ENCODE results near the gene SCAP. TPM values are rescaled to one million over a fixed set of nuclear protein-coding genes. Genes with fewer than 3 reads are reported as not detected.

SCAP gene
- polyA plus RNA-seq, 1 of the 3 experiments (the other 2 are of a cell fraction): 28.0 TPM

DNA sequence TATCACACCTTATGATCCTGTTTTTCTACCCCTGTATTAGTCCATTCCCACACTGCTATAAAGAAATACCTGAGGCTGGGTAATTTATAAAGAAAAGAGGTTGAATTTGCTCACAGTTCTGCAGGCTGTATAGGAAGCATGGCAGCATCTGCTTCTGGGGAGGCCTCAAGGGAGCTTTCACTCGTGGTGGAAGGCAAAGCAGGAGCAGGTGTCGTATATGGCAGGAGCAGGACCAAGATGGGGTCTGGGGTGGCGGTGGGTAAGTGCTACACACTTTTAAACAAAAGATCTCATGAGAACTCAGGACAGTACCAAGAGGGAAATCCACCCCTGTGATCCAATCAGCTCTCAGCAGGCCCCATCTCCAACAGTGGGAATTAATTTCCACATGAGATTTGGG, 15.4 kb upstream of the SCAP start:
- Histone ChIP-seq H3K4me2 (no peak overlapping the region), H4K20me1 (ENCODE audit: insufficient read depth) (no peaks in the 10 kb centered on the region), H3K79me2 (ENCODE audit: insufficient read depth) (no peaks in the 10 kb centered on the region), H3K9me2 (no peaks in the 10 kb centered on the region), H3K4me3 (ENCODE audit: low read depth in 2 of 2, low read length in 1 of 2) (no peak overlapping the region), H2AFZ (ENCODE audit: low read depth) (no peak overlapping the region), H3K27ac (ENCODE audit: low read depth in 2 of 2, low read length in 1 of 2) (no peak overlapping the region), H3F3A (replicated peaks; ENCODE audit: insufficient read depth) (peaks cover 4% of the 10 kb centered on the region), H3K36me3 (replicated peaks in 1 of 2; ENCODE audit: control insufficient read depth in 1 of 2, insufficient read depth in 2 of 2, low read length in 1 of 2) (peaks cover 3 to 11% of the 10 kb centered on the region in 2 experiments), H3K27me3 (ENCODE audit: insufficient read depth) (no peaks in the 10 kb centered on the region), H3K9me3 (no peaks in the 10 kb centered on the region), H3K4me1 (ENCODE audit: control insufficient read depth in 1 of 2, insufficient read depth in 2 of 2, low read depth in 1 of 2, low read length in 1 of 2) (no peaks in the 10 kb centered on the region), H3K9ac (no peak overlapping the region)
- DNase-seq: no peak
- 93% methylated on average over 3 of the region's 3 CpGs for WGBS (ENCODE audit: low lambda C conversion rate)
- TF ChIP-seq FOSL2 (IDR thresholded peaks at IDR 0.05; ENCODE audit: borderline replicate concordance, low read depth) (no peak), MAX (IDR thresholded peaks at IDR 0.05; ENCODE audit: low read depth) (no peak), ELF1 (IDR thresholded peaks at IDR 0.05) (no peak), RCOR1 (IDR thresholded peaks at IDR 0.05; ENCODE audit: low read length) (no peak), MXI1 (IDR thresholded peaks at IDR 0.05; ENCODE audit: low read depth, low read length) (no peak), EP300 (IDR thresholded peaks at IDR 0.05; ENCODE audit: borderline replicate concordance in 1 of 2, low read depth in 1 of 2, low read length in 1 of 2) (no peak), FOXM1 (IDR thresholded peaks at IDR 0.05; ENCODE audit: low read depth) (no peak), YY1 (IDR thresholded peaks at IDR 0.05; ENCODE audit: low read depth) (no peak), TAF1 (IDR thresholded peaks at IDR 0.05; ENCODE audit: borderline replicate concordance, low read depth, low read length) (no peak), SIN3A (IDR thresholded peaks at IDR 0.05; ENCODE audit: borderline replicate concordance, low read depth, low read length) (no peak), SMC3 (IDR thresholded peaks at IDR 0.05; ENCODE audit: low read depth, low read length) (no peak)
- TF ChIP-seq, protein P1, sequence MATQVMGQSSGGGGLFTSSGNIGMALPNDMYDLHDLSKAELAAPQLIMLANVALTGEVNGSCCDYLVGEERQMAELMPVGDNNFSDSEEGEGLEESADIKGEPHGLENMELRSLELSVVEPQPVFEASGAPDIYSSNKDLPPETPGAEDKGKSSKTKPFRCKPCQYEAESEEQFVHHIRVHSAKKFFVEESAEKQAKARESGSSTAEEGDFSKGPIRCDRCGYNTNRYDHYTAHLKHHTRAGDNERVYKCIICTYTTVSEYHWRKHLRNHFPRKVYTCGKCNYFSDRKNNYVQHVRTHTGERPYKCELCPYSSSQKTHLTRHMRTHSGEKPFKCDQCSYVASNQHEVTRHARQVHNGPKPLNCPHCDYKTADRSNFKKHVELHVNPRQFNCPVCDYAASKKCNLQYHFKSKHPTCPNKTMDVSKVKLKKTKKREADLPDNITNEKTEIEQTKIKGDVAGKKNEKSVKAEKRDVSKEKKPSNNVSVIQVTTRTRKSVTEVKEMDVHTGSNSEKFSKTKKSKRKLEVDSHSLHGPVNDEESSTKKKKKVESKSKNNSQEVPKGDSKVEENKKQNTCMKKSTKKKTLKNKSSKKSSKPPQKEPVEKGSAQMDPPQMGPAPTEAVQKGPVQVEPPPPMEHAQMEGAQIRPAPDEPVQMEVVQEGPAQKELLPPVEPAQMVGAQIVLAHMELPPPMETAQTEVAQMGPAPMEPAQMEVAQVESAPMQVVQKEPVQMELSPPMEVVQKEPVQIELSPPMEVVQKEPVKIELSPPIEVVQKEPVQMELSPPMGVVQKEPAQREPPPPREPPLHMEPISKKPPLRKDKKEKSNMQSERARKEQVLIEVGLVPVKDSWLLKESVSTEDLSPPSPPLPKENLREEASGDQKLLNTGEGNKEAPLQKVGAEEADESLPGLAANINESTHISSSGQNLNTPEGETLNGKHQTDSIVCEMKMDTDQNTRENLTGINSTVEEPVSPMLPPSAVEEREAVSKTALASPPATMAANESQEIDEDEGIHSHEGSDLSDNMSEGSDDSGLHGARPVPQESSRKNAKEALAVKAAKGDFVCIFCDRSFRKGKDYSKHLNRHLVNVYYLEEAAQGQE (IDR thresholded peaks at IDR 0.05; ENCODE audit: low read depth, low read length): no peak
- TF ChIP-seq, protein P2, sequence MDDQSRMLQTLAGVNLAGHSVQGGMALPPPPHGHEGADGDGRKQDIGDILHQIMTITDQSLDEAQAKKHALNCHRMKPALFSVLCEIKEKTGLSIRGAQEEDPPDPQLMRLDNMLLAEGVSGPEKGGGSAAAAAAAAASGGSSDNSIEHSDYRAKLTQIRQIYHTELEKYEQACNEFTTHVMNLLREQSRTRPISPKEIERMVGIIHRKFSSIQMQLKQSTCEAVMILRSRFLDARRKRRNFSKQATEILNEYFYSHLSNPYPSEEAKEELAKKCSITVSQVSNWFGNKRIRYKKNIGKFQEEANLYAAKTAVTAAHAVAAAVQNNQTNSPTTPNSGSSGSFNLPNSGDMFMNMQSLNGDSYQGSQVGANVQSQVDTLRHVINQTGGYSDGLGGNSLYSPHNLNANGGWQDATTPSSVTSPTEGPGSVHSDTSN (IDR thresholded peaks at IDR 0.05): no peak
- CTCF ChIA-PET: no interaction called here
- POLR2A ChIA-PET: no interaction called here

DNA sequence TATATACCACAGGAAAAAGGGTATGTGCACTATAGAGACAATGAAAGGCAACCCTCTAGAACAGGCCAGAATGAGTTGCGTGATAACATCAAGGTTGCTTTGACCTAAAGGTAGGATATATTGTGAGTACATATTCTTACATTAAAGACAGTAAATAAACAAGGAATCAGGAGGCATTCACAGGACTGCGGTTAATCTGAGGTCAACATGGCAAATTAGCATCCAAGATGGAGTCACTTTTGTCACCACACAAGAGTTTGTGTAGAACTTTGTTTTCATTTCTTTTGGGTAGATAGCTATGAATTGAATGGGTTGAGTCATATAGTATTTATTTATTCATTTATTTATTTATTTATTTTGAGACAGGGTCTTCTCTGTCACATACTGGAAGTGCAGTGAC, 11.5 kb upstream of the SCAP start:
- H2AFZ ChIP-seq (ENCODE audit: low read depth): no peak overlapping the region
- H4K20me1 ChIP-seq (ENCODE audit: insufficient read depth): no peaks in the 10 kb centered on the region
- ChIA-PET POLR2A (no interaction called here), CTCF (interaction anchor here (1.3 kb wide), 1 partner anchor 11 kb away, joined by 4 read pairs; no protein-coding TSS in a partner anchor)
- H3K79me2 ChIP-seq (ENCODE audit: insufficient read depth): no peaks in the 10 kb centered on the region
- H3K9me3 ChIP-seq: no peaks in the 10 kb centered on the region
- no peak overlapping the region for H3K27ac ChIP-seq (ENCODE audit: low read depth in 2 of 2, low read length in 1 of 2)
- H3K9ac ChIP-seq: no peak overlapping the region
- peaks cover 6% of the 10 kb centered on the region for H3F3A ChIP-seq (replicated peaks; ENCODE audit: insufficient read depth)
- no peaks in the 10 kb centered on the region for H3K4me1 ChIP-seq (ENCODE audit: control insufficient read depth in 1 of 2, insufficient read depth in 2 of 2, low read depth in 1 of 2, low read length in 1 of 2)
- TF ChIP-seq, protein P3, sequence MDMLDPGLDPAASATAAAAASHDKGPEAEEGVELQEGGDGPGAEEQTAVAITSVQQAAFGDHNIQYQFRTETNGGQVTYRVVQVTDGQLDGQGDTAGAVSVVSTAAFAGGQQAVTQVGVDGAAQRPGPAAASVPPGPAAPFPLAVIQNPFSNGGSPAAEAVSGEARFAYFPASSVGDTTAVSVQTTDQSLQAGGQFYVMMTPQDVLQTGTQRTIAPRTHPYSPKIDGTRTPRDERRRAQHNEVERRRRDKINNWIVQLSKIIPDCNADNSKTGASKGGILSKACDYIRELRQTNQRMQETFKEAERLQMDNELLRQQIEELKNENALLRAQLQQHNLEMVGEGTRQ (IDR thresholded peaks at IDR 0.05; ENCODE audit: borderline replicate concordance, low read depth, low read length): no peak
- TF ChIP-seq TAF1 (IDR thresholded peaks at IDR 0.05; ENCODE audit: borderline replicate concordance, low read depth, low read length): no peak
- no peak for TF ChIP-seq FOXJ3 (CRISPR knock-in tag; IDR thresholded peaks at IDR 0.05)
- no peak for TF ChIP-seq ZBTB33 (IDR thresholded peaks at IDR 0.05; ENCODE audit: borderline replicate concordance, low read depth)
- TF ChIP-seq TEAD4 (IDR thresholded peaks at IDR 0.05; ENCODE audit: borderline replicate concordance, insufficient read depth): no peak
- no peak for TF ChIP-seq ELF1 (IDR thresholded peaks at IDR 0.05)
- TF ChIP-seq JUND (IDR thresholded peaks at IDR 0.05): no peak
- TF ChIP-seq RXRA (IDR thresholded peaks at IDR 0.05; ENCODE audit: borderline replicate concordance, low read depth): no peak
- H3K36me3 ChIP-seq (replicated peaks in 1 of 2; ENCODE audit: control insufficient read depth in 1 of 2, insufficient read depth in 2 of 2, low read length in 1 of 2): peaks cover 0 to 3% of the 10 kb centered on the region in 2 experiments
- no peaks in the 10 kb centered on the region for H3K27me3 ChIP-seq (ENCODE audit: insufficient read depth)
- no peak for DNase-seq
- no peaks in the 10 kb centered on the region for H3K9me2 ChIP-seq
- 97% methylated on average over 2 of the region's 2 CpGs for WGBS (ENCODE audit: low lambda C conversion rate)
- no peak overlapping the region for H3K4me2 ChIP-seq
- H3K4me3 ChIP-seq (ENCODE audit: low read depth in 2 of 2, low read length in 1 of 2): no peak overlapping the region

All from SK-N-SH (cell line).